GM19328 (cell line): ENCODE data around the gene CYP2W1.

Experiments used
- ATAC-seq: cut with Tn5 transposase; IDR thresholded peaks from one replicate; pipeline ENCODE4 v1.9.1; 2021; ENCODE audit warnings: mild to moderate bottlenecking, moderate library complexity; ENCODE audit not compliant: unreplicated experiment

Gene CYP2W1

DNA sequence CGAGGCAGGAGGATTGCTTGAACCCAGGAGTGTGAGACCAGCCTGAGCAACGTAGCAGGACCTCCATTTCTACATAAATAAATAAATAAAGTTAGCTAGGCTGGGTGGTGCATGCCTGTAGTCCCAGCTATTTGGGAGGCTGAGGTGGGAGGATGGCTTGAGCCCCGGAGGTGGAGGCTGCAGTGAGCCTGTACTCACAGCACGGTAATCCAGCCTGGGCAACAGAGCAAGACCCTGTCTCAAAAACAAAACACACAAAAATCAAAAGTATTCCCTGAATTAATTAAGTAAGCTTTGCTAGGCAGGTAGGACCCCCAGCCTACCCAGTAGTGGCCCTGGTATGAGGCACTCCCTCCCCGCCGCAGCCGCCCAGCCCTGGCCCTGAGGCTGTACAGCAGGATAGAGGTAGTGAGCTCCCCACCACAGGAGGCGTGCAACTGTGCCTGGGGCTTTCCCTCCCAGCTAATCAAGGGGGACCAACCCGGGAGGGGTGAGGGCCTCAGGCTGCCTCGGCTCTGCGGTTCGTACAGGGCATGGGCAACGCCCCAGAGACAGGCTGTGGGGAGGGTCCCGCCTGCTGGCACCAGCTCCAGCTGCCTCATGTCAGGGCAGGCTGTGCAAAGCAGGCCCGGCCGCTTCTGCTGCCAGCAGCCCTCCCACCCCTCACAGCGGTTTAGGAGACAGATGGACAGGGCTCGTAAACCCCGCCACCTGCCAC, 1.0 kb upstream of the CYP2W1 start:
- ATAC-seq: no peak

DNA sequence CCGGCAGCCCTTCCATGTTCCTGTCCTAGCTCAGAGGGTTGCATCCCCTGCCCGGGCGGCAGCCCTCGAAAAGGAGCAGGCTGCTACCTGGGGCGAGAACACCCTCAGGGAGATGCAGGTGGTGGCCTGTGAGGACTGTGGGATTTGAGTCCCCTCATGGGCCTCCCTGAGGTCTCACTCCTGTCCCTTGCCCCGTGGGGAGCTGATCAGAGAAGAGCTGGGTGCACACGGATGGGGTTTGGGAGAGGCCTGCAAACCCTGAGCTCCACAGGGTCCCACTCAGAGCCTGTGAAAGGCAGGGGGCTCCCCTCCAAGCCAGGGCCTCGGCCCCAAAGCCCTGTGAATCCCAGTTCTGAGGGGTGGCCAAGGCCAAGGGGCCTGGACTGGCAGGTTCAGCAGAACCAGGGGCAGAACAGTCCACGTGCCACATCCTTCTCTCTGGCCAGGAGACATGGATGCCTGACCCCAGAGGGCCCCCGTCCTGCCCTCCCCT, 424 bp upstream of the CYP2W1 start:
- ATAC-seq: no peak

DNA sequence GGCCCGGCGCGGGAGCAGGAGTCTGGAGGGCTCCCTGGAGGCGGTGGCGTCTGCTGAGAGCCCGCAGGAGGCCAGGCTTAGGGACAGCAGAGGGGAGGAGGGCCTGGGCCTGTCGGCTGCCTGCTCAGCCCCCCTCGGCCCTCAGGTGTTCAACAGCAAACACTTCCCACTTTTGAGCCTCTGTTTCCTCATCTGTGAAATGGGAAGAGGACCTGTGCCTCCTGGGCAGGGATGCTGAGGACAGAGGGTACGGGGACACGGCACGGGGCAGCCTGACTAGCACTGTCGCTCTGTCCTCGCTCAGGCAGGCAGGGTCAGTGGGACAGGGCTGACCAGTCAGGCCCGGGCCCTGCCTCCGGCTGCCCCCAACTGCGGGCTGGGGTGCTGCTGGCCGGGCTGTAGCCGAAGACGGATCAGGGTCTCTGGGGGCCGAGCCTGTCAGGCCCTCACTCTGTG, 663 bp downstream of the CYP2W1 start:
- no peak for ATAC-seq

DNA sequence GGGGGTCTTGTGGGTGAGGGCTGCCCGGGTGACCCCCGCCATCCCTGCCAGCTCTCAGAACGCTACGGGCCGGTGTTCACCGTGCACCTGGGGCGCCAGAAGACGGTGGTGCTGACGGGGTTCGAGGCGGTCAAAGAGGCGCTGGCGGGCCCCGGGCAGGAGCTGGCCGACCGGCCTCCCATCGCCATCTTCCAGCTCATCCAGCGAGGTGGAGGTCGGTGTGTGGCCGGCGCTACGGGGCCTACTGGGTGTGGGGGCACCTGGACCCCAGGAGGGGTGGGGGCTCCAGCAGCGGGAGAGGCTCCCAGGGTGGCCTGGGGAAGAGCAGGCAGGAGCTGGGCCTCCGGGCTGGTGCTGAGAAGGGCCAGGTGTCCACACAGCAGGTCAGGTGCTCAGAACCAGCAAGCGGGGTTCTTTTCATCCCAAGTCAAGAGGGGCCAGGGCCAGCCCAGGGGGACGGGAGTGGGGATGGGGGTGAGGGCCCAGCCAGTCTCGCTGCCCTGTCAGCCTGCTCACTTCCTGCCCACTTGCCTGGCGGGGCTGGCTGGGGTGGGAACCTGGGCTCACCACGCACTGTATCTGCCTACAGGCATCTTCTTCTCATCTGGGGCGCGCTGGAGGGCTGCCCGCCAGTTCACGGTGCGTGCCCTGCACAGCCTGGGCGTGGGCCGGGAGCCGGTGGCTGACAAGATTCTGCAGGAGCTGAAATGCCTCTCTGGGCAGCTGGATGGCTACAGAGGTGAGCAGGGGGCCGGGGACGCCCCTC, 1.6 kb downstream of the CYP2W1 start:
- no peak for ATAC-seq

DNA sequence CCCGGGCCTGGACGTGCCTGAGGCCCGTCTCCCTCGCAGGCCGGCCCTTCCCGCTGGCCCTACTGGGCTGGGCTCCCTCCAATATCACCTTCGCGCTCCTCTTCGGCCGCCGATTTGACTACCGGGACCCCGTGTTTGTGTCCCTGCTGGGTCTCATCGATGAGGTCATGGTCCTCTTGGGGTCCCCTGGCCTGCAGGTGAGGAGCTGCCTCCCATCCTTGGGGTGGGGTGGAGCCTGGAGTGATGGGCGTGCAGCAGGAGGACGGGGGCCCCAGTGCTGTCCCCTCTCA, 2.1 kb downstream of the CYP2W1 start:
- ATAC-seq: no peak

DNA sequence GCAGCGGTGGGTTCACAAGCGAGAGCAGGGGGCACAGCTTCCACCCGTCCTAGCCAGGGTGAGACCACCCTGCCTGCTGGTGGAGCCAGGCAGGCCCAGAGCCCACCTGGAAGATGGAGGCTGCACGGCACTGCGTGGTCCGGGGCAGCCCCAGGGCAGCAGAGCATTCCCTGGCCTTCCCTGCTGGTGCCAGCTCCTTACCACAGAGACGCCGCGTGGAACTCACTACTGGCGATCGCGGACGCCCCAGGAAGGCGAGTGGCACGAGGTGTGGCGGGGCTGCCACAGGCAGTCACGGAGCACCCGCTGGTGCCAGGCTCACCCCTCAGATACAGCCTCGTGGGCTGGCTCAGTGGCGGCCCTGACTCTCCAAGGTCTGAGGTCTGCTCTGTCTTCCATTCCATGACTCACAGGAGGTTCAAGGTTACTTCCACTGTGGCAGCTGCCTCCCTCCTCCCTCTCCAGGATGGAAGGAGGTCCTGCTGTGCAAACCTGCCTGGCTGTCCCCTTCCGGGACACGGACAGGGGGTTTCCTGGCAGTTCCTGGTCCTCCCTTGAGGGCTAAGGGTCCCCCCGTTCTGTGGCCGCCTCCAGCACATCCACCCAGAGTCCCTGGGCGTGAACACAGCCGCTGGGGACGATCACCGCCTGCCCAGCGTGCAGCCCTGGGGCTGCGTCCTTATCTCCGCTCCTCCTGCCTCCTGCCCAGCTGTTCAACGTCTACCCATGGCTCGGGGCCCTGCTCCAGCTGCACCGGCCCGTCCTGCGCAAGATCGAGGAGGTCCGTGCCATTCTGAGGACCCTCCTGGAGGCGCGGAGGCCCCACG, 3.1 kb downstream of the CYP2W1 start:
- ATAC-seq: no peak

DNA sequence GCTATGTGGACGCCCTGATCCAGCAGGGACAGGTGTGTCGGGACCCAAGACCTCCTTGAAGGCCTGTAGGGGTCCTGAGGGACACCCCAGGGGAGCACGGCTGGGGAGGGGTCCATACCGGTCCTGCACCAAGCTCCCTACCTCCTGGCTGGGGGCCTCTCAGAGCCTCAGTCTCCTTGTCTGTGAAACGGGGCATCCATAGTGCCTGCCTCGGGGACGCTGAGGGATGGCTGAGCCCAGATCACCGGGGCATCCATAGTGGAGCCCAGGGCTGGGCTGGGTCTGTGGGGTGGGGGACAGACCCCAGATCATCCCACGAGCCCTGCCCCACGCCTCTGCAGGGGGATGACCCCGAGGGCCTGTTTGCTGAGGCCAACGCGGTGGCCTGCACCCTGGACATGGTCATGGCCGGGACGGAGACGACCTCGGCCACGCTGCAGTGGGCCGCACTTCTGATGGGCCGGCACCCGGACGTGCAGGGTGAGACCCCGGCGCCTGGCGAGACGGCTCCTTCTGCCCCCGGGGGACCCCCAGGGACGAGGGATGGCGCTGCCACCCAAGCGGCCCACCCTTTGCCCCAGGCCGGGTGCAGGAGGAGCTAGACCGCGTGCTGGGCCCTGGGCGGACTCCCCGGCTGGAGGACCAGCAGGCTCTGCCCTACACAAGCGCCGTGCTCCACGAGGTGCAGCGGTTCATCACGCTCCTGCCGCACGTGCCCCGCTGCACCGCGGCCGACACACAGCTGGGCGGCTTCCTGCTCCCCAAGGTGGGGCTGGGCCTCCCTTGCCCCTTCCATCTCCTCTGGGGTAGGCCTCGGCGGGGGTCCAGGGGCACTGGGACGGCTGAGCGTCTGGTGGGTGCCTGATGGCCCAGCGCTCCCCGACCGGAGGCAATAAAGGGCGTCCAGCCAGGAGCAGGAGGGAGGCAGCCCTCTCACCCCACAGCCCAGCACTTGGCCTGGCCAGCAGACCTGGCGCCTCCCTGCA, 4.1 kb downstream of the CYP2W1 start:
- no peak for ATAC-seq

GRCh38 chr7:987909-988308, 4.9 kb downstream of the CYP2W1 start:
- ATAC-seq: no peak

- ATAC-seq: no peak
Measured at GRCh38 chr7:988426-988911, 5.5 kb downstream of the CYP2W1 start.

DNA sequence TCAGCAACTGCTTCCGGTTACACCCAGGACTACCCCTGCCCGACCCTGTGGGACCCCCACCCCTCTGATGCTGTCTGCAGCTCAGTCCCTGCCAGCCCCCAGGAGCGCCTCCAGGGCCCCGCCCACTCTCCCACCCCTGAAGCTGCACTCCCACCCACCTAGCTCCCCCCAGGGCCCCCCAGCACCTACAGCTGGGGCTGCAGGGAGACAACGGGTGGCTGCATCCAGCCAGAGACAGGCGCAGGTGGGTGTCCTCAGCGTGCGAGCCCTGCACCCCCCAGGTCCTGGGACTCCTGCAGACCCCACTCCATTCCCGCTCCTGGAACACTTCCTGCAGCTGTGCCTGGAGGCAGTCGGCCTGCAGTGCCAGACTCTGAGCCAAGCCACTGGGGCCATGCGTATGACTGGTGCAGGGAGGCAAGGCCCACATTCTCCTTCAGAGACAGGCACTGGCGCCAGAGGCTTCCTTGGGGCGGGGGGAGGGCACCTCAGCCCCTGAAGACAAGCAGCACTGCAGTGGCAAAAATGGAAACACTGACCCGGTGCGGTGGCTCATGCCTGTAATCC, 6.1 kb downstream of the CYP2W1 start:
- no peak for ATAC-seq

DNA sequence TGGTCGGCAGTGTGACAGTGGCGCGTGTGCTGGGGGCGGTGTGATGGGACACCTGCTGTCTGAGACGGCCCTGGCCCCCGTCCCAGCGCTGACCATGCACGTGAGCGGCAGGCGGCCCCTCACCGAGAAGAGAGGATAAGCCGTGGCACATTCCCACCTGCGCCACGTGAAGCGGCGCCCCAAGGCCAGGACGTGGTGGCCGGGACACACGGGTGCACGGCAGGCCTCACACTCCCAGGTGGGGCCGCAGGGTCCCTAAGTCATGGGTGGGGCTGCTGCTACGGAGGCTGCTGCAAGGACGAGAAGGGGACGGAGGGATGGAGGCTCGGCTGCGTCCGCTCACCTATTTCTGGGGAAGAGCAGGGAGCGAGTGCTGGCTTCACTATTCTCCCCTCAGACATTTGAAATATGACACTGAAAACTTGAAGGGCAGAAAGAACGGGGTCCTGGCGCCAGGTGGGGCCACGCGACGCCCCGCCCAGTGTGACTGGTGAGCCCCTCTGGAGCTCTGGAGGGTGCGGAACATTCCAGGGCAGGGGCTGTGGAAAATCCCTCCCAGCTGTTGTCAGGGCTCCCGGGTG, 7.5 kb downstream of the CYP2W1 start:
- ATAC-seq: no peak

DNA sequence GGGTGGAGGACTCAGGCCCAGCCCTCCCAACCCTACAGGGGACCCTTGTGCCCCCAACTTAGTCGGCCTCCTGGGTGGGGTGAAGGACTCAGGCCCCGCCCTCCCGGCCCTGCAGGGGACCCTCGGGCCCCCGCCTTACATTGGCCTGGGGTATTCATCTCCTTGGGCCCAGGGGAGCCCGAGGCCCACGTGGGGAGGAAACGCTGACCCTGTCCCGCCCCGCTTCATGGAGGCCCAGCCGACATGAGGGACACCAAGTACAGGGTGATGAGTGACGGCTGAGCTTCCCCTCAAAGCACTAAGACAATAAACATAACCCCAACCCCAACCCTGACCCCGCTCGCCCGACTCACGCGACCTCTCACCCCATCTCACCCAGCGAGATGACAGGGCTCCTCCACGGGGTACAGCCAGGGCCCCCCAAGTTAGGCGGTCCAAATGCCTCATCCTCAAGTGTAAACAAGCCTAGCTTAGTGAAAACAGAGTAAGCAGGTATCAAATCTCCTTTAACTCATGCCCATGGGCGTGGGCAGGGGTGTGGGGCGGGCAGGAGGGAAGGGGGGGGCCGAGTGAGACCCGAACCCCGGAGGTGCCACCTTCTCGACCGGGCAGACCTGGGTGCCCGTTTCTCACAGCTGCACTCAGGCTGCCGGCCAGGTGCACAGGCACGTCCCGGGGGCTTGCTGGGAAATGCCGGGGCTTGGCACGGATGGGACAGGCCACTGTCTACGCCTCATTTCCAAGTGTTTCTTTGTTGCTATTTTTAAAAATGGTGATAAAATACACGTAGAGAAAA, 8.2 kb downstream of the CYP2W1 start:
- ATAC-seq: no peak

DNA sequence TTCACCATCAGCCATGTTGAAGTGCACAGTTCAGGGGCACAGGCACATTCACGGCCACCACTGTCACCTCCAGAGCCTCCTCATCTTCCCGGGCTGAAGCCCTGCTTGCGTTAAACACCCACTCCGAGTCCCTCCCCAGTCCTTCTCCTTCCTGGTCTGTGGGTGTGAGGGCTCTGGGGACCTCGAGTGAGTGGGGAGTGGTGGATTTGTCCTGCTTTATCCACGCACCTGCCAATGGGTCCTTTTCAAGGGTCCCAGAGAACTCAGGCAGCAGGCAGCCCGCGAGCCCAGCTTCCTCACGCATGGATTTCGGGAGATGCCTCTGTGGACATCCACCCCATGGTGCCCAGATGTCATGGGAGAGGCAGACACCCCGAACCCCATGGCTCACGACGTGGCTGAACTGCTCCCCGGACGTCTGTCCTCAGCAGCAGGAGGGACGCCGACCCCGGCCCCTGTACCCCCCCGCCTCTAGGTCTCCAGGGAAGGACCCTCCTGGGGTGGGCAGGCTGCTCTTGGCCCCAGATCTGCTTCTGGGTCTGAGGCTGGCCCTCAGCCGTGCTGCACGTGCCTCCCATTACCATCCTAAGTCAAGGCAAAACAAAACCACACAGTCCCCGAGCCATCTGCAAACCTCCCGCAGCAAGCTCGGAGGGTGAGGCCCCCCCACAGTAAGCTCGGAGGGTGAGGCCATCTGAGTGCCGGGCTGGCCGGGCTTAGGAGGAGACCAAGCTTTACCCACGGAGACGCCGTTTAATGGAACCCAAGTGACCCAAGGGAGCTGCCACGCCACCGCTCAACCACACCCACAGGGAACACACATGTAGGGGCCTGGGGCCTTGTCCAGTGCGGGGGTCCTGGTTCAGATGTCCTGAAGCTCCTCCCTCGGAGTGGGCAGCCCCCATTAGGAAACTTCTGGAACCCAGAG, 9.0 kb downstream of the CYP2W1 start:
- no peak for ATAC-seq

GRCh38 chr7:992709-993607, 10.0 kb downstream of the CYP2W1 start:
- peak; percentile 72 for ATAC-seq

DNA sequence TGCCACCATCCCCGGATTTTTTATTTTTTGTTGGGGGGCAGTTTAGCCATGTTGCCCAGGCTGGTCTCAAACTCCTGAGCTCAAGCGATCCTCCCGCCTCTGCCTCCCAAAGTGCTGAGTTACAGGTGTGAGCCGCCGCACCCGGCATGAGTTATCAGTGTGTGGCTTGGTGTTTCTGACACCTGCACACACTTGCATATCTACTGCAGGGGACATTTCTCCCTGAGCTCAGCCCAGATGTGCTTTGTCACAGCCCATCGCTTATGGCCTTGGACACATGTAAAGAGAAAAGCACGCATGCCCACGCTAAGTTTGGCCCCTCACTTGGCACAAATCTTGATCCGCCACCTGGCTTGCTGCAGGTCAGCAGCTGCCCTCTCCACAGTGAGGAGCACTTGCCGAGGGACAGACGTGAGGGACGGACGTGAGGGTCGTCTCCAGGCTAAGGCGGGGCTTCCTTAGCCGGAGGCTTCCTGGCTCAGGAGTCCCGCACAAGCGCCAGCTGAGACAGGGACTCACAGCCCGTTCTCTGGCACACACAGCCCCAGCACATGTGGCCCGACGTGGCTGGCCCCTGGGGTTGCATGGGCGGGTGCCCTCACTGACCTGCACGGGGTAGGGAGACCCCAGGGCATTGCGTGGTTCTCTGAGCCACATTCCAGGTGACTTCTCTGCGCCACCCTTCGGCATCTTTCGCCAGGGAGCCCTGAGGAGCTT, 11.8 kb downstream of the CYP2W1 start:
- no peak for ATAC-seq

DNA sequence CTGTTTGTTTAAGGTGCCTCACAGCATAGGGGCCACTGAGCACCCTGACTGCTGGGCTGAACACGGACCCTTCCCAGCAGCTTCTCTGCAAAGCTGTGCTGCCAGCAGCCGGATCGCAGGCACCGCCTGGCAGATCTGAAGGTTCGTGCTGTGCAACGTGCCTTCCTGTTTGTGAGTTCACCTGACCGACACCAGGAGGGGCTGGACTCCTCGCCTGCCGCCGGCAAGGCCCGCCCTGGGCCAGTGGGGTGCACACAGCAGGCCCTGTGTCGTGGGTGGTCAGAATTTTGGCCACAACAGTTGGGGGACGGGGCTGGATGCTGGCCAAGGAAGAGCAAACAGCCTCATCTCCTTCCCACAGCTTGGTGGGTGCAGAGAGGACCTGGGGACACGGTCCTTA, 12.6 kb downstream of the CYP2W1 start:
- ATAC-seq: no peak
